Measurements from ENCODE around the gene SLC16A3.
"Not testable (repeated sequence)": the region's sequence is repeated elsewhere in the genome, so short reads cannot be mapped to it uniquely, and the experiment has no call there.

Gene SLC16A3

DNA sequence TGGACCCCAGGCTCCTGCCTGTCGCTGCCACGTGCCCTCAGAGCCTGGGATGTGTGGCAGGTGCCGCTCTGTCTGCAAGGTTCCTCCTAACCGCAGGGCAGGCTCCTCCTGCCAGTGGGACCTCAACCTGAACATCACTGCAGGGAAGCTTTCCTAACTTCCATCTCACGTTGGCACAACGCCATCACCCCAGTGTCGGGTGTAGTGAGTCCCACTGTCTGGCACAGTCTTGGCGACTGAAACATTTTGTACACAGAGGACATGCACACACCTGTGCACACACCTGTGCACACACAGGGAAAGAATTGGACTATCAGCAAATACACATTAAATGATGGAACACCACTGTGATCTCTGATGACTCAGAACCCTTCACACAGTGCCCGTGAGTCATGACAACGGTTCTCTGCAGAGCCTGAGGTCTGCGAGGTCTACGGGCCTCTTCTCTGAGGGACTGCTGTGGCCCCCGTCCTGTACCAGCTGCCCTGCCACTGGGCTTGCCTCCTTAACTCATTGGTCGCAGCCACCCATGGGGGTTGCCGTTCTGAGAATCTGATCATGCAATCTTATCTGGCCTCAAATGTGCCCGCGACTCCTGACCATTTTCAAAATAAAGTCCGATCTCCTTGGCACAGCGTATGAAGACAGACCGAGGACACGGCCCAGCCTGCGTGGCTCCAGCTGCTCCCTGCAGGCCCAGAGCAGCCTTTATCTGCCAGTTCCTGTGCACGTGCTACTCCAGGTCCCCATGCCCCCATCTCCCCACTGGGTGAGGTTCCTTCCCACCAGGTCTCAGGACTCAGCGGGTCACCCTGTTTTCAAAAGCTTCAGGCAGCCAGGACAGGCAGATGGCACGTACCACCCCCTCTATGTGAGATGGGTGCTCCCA is 23.8 kb upstream of the SLC16A3 start:
- no peak for DNase-seq (ENCODE audit: low read depth, low spot score)

DNA sequence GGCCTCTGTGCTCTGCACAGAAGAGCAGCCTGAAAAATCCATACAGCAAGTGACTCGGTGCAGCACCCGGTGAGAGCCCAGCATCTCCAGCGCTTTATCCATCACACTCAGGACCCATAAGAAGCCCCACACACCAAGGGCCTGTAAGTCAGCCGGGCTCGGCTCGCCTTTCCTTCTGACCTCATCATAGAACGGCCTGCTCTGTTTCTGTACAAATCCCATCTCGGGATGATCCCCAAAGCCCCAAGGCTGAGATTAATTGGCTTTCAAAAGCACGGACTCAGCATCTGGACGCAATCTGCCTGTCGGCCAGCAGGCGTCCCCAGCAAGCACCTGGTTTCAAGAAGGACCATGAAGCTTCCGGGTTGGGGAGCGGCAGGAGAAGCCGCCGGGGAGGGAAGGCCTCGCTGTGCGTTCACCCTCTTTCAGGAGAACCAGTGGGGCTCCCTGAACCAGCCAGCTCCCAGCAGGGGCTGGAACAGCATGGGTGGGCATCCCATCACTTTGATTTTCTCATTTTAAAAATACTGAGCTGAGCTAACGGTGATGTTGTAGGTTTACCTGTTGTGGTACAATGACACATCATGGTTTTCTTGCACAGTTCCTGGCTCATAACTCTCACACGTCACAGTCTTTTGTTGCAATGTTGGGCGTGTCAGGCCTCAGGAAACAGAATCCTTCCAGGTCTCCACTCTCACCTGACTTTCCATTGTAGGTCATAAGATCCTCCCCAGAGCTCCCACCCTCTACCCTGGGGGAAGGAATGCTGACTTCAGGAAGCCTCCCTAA is 22.9 kb upstream of the SLC16A3 start:
- DNase-seq (ENCODE audit: low read depth, low spot score): no peak

DNA sequence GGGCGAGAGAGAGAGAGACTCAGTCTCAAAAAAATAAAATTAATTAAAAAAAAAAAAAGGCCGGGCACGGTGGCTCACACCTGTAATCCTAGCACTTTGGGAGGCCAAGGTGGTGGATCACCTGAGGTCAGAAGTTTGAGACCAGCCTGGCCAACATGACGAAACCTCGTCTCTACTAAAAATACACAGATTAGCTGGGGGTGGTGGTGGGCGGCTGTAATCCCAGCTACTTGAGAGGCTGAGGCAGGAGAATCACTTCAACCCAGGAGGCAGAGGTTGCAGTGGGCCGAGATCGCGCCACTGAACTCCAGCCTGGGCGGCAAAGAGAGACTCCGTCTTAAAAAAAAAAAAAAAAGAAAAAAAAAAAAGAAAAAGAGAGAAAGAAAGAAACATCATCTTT is 18.2 kb upstream of the SLC16A3 start:
- DNase-seq (ENCODE audit: low read depth, low spot score): not testable (repeated sequence)

DNA sequence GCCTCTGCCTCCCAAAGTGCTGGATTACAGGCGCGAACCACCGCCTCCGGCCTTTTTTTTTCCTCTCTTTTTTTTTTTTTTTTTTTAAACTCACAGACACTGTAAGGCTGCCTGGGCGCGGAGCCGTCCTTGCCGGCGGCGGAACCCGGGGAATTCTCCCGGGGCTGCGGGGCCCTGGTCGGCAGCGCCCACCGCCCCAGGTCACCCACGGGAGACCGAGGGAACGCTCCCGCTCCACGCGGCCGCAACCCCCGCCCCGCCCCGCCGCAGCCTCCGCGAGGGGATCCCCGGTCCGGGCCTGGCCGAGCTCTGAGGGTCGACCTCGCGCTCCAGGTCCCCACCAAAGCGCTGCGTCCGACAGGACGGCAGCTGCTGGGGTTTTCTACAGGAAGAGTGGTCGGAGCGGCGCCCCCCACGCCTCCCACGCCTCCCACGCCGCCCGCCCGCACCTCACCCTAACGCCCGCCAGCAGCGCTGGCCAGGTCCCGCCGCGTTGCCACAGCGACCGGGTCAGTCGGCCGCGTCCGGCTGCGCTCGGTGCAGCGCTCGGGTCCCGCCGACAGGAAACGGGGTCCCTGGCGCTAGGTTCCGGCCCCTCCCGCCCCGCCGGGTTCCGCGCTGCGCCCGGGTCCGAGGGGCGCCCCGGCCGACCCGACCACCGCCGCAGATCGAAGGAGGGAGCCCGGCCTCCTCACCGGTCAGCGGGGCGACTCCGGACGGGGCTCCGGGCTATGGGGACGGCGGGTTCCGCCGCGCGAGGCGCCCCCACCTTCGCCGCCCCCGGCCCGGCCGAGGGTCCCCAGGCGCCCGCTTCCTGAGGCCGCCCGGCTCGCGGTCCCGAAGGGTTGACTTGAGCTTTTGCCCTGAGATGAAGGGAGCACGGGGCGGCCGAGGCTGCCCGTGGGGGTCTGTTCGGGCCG is 16.3 kb upstream of the SLC16A3 start, which contains the start of gene CCDC57:
Gene CCDC57 (minus strand): TSS at position 512 of the 920 bp plus-strand sequence. CDS start 10,898 bp downstream, outside the sequence.
- DNase-seq (ENCODE audit: low read depth, low spot score): no peak

DNA sequence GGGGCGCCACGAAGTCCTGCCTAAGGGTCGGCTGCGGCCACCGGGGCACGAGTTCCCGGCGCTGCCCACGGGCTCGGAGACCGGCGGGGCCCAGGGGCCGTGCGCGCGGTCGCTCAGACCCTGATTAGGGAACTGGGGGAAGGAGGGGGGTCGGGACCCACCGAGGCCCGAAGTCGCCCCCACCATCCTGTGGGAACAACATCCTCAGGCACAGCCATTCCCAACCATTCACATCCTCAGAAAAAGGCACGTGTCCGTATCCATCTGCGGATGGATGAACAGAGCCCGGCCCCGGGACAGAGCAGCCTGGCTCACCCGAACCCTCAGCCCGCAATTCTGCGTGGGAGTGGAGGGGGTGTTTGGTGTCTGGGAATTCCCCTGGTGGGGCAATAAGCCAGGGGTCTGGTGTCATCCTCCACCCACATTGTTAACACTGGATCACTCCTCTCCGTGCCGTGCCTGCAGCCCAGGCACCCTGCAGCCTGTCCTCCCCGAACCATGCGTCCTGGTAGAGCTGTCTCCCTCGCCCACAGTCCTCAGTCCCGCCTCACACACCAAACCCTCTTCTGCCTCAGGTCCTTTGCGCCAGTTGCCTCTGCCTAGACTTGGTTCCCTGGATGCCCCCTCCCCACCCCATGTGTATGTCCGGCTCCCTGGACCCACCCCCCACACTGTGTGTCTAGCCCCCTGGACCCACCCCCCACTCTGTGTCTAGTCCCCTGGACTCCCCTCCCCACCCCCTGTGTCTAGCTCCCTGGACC is 15.4 kb upstream of the SLC16A3 start:
- no peak for DNase-seq (ENCODE audit: low read depth, low spot score)

DNA sequence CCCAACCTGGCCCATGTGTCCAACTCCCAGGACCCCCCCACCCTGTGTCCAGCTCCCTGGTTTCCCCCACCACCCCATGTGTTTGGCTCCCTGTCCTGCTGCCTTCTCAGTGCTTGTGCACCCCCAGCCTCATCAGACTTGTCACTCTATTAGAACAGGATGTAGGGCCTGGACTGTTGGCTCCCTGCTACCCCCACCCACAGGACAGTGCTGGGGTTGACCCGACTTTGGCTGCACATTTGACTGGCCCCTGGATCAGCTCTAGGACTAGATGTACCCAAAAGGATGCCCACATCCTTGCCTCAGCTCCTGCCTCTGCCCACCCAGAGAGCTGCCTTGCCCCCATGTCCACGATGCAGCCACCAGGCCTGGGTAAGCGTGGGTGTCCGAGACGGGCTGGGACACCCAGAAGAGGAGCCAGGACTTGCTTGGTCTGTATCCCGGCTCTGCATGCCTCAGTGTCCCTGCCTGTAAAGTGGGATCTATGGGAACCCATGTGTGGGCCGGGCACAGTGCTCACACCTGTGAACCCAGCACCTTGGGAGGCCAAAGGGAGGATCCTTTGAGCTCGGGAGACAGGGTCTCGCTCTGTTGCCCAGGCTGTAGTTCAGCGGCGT is 14.7 kb upstream of the SLC16A3 start:
- DNase-seq (ENCODE audit: low read depth, low spot score): no peak

DNA sequence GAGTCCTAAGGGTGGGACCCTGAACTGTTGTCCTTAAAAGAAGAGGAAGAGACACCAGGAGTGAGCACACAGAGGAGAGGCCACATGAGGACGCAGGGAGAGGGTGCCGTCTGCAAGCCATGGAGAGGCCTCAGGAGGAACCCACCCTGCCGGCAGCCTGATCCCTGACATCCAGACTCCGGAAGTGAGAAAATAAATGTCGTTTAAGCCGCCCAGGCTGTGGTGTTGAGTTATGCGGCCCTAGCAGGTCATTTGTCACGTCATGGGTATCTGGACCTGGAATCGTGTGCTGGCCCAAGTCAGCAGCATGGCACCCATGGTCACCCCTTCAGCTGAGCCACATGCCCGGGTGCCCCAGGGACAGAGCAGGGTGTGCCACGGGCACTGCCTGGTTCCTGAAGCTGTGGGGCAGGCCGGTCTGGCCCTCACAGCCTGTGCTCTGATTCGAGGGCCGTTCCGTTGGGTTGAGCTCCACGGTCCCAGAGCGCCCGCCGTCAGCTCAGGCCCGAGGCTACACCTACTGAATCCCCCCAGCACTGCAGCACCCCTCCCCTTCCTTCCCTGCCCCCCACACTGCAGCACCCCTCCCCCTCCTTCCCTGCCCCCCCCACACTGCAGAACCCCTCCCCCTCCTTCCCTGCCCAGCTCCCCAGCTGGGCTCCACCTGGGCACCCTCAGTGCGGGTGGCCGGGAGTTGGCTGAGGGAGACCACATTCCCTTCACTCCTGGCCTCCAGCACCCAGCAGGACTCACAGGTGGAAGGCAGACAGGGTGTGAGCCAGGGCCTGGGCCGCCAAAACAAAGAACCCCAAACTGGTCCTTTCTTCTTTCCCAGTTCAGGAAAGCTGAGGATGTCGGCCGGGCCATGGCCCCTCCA is 13.5 kb upstream of the SLC16A3 start:
- no peak for DNase-seq (ENCODE audit: low read depth, low spot score)

DNA sequence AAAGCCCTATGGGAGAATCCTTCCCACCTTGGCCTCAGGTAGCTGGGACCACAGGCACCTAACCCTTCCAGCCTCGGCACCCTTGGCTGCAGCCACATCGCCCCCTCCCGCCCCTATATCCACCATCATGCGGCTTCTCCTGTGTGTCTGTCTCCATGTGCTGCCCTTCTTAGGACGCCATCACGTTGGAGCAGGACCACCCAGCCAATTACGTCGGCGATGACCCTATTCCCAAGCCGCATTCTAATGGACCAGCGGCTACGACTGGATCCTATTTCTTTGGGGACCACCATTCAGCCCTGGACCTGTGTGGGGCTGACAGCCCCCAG is 12.9 kb upstream of the SLC16A3 start:
- no peak for DNase-seq (ENCODE audit: low read depth, low spot score)

DNA sequence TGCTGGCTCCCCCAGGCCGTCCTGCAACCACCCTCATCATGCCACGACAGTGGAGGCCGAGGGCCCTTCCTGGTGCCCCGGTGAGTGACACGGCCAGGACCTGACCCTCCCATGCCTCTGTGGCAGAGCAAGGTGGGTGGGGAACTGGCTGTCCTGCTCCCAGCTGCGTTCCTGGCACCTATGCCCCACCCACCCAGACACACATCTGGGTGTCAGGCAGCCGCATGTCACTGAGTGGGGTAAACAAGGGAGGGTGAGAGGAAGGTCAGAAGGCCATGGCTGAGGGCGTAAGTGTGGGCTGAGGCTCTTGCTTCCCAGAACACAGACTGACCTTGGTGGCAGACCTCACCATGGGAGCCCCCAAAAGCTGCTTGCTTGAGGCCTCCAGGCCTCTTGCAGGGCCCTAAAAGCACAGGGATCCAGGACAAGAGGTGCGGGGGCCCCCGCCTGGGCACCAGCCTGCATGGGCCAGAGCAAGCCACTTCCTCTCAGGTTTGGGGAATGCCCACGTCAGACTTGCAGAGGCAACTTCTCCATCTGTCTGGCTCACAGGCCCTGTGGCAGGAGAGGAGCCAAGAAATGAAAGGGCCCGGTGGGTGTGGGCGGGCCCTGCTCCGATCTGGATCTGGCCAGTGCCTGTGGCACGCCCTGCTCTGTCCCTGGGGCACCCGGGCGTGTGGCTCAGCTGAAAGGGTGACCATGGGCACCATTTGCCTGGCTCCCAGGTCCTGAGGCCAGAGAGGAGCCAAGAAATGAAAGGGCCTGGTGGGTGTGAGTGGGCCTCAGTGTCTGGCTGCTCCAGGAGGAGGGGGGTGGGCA is 12.3 kb upstream of the SLC16A3 start:
- DNase-seq (ENCODE audit: low read depth, low spot score): no peak

DNA sequence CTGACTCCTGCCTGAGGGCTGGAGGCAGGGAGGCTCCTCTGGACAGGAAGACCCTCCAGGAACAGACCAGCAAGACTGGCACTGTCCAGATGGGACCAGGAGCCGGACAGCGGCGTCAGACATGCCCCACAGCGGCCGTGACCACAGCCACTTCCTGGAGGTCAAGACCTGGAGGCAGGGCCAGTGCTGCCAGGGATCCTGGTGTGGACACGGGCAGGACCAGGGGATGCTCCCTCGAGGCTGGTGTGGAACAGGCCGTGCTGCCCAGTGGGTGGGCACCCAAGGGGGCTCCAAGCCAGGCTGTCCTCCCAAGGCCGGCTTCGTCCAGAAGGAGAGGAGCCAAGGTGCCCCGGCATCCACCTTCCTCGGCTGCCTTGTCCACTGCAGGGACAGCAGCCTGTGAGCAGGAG is 11.7 kb upstream of the SLC16A3 start:
- no peak for DNase-seq (ENCODE audit: low read depth, low spot score)

DNA sequence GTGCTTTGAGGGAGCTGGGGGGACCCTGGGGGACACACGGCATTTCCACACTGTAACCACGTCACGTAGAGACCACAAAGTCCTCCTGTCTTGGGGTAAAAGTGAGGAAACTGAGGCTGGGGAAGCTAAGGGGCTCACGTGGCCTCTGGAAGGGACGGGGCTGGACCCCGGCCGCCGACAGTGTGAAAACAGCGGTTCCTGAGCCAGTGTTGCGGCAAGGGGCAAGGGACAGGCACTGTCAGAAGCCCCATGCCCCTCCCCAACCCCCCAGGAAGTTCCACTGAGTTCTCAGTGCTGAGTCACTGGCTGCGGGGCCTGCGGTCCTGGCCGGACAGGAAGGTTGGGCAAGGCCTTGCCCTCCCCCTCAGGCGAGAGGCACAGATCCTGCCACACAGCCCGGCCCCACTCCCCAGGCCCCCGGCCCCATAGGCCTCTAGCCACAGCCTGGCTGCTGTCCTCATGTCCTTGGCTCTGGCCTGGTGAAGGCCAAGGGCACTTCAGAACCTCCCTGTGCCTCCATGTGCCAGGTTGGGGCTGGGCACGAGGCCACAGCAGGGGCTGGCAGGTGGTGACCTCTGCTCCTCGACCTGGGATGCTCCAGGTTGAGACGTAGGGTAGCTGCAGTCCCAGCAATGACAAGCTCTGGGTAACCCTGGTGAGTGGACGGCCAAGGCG is 11.2 kb upstream of the SLC16A3 start:
- DNase-seq (ENCODE audit: low read depth, low spot score): no peak

DNA sequence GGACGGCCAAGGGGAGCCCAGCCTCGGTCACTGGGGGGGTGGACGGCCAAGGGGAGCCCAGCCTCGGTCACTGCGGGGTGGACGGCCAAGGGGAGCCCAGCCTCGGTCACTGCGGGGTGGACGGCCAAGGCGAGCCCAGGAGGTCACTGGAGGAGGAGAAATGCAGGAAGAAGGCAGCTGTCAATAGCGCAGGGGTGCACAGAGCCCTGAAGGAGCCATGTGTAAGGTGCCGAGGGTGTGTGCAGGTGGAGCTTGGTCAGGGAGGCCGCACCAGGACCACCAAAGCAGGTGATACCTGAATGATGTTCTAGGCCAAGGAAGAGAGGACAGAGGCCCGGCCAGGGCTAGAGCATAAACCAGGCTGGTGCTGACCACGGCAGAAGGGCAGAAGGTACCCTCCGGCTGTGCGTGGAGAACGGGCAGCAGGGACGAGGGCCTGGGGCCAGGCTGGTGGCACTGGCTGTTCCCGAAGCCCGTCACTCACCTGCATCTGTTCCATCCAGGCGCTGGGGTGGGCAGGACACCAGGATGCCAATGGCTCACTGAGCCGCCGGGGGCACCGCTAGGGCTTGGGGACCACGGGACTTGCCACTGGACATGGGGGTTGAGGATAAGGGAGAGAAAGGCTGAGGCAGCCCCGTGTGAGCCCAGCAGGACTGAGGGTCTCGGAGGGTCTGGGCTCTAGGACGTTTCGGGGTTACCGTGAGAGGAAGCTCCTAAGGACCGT is 10.3 kb upstream of the SLC16A3 start:
- DNase-seq (ENCODE audit: low read depth, low spot score): no peak

DNA sequence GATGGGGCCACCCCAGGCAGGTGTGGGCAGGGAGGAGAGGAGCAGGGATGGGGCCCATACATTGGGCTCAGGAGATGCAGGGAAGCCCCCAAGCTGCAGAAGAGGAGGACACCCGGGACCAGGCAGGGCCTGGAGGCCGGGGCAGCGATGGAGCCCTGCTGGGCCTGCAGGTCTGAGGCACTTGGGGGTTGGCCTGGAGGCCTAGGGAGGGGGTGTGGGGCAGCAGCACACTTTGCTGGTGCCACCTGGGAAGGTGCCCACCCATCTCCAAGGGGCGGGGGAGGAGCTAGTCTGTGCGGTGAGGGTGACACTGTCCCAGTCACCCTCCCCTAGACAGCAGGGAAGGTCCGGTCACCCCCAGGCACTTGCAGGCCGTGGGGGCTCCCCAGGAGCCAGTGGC is 9.8 kb upstream of the SLC16A3 start:
- DNase-seq (ENCODE audit: low read depth, low spot score): no peak

DNA sequence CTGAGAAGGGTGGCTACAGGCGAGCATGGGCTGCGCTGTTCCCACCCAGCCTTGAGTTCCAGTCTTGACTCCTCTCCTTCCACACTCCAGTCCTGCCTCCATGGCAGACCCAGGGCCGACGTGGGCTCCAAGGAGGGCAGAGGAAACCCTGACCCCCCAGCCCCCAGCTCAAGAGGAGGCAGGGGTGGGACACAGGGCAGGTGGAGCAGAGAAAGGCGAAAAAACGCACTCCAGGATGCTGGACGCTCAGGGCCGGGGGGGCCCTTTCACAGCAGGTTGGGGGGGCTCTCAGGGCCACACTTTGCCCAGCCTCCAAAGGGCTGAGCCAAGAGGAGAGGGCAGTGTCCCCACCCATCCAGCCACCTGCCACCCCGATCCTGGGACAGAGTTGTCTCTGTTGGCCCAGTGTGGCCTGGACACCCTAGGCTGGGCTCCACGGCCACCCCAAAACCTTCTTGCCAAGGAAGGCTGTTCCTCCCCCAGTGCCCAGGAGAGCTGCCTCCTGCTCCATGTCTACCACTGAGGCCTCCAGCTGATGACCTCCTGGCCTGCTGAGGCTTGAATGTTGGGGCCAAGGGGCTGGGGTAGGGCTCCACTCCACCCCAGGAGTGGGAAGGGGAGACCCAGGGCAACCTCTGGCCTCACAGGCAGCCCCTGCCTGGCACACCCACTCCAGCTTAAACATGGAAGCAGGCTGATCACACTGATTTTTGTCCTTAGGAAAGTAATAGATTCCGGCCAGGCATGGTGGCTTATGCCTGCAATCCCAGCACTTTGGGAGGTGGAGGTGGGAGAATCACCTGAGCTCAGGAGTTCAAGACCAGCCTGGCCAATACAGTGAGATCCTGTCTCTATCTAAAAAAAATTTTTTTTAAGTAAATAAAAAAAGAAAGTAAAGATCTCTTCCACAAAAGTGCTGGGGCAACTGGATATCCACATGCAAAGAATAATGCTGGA is 8.8 kb upstream of the SLC16A3 start:
- no peak for DNase-seq (ENCODE audit: low read depth, low spot score)

DNA sequence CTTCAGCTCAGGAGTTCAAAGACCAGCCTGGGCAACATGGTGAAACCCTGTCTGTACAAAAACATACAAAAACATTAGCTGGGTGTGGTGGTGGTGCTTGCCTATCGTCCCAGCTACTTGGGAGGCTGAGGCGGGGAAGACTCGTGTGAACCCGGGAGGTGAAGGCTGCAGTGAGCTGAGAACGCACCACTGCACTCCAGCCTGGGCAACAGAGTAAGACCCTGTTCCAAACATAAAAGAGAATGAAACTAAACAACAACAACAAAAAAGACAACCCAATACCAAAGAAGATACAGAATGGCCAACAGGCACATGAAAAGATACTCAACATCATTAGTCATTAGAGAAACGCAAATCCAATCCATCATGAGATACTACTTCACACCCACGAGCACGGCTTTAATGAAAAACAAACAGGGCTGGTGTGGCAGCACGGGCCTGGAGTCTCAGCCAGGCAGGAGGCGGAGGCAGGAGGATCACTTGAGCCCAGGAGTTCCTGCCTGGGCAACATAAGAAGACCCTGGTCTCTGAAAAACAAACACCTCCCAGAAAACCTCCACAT is 7.4 kb upstream of the SLC16A3 start:
- no peak for DNase-seq (ENCODE audit: low read depth, low spot score)

DNA sequence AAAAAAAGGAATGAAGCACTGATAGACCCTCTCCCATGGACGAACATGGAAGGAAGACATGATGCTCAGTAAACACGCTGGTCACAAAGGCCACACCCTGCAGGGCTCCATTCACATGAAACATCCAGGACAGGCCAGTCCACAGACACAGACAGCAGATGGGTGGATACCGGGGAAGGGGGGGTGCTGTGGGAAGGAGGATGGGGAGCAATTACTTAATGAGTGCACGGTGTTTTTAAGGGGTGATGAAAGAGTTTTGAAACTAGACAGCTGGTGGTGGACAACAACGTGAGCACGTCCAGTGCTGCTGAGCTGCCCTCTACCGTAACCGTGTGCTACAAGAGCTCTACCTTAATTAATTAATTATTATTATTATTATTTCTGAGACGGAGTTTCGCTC is 6.0 kb upstream of the SLC16A3 start:
- no peak for DNase-seq (ENCODE audit: low read depth, low spot score)

Measured in brain pericyte (primary cell).